GM12874 (cell line): ENCODE measurements around the gene DHX40.

Experiments
- TF ChIP-seq, protein P1 (sequence below): IDR thresholded peaks from 2 replicates; pipeline ENCODE4 v1.5.1; 2011; ENCODE audit warnings: low read depth, mild to moderate bottlenecking, control low read depth, low read length, moderate library complexity; ENCODE audit not compliant: insufficient read depth

DHX40 gene

DNA sequence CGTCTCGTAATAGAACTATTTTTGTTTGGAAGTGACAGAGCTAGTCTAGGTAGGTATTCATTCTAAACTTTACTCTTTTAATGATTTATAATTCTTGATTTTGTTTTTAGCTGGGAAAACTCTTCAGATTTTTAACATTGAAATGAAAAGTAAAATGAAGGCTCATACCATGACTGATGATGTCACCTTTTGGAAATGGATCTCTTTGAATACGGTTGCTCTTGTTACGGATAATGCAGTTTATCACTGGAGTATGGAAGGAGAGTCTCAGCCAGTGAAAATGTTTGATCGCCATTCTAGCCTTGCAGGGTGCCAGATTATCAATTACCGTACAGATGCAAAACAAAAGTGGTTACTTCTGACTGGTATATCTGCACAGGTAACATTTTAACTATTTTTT lies 81.9 kb downstream of the DHX40 start:
- TF ChIP-seq, protein P1, sequence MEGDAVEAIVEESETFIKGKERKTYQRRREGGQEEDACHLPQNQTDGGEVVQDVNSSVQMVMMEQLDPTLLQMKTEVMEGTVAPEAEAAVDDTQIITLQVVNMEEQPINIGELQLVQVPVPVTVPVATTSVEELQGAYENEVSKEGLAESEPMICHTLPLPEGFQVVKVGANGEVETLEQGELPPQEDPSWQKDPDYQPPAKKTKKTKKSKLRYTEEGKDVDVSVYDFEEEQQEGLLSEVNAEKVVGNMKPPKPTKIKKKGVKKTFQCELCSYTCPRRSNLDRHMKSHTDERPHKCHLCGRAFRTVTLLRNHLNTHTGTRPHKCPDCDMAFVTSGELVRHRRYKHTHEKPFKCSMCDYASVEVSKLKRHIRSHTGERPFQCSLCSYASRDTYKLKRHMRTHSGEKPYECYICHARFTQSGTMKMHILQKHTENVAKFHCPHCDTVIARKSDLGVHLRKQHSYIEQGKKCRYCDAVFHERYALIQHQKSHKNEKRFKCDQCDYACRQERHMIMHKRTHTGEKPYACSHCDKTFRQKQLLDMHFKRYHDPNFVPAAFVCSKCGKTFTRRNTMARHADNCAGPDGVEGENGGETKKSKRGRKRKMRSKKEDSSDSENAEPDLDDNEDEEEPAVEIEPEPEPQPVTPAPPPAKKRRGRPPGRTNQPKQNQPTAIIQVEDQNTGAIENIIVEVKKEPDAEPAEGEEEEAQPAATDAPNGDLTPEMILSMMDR = no peak

DNA sequence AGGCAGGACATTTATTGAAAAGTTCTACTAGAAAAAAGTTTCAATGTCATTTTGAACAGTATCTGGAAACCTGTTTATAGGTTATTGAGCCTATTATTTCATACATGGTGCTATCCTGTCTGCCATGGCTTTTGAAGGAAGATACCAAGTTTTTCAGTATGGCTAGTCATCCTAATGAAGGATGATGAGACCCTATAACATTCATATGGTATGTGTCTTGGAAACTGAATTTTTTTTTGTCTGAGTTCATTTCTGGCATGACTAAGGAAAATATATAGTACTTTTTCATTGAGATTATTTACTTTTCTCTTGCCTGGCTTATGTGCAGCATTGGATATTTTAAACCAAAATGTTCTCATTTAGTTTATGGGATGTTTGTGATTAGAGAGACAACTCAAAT lies 84.5 kb downstream of the DHX40 start:
- TF ChIP-seq, protein P1 = no peak

DNA sequence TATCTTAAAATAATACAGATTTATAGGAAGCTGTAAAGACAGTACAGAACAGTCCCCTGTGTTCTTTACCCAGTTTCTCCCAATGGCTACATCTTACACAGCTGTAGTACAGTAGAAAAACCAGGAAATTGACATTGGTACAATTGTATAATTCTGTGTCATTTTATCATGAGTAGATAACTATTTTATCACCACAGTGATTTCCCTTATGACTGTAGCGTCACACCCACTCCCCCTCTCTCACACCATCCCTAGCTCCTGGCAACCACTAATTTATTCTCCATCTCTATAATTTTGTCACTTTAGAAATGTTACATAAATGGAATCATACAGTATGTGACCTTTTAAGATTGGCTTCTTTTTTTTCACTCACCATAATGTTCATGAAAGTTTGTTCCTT lies 85.2 kb downstream of the DHX40 start:
- TF ChIP-seq, protein P1 = no peak

DNA sequence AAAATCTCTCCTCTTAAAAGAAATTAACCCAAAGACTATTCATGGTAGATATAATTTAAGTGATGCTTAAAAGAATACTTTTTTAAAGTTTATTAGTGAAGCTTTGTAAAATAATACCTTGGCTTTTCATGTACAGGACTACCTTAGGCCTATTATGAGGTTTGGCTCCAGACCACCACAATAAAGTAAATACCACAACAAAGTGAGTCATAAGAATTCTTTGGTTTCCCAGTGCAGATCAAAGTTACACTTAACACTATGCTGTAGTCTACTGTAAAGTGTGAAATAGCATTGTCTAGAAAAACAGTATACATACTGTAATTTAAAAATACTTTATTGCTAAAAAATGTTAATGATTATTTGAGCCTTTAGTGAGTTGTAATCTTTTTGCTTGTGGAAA lies 85.9 kb downstream of the DHX40 start:
- TF ChIP-seq, protein P1 = no peak

DNA sequence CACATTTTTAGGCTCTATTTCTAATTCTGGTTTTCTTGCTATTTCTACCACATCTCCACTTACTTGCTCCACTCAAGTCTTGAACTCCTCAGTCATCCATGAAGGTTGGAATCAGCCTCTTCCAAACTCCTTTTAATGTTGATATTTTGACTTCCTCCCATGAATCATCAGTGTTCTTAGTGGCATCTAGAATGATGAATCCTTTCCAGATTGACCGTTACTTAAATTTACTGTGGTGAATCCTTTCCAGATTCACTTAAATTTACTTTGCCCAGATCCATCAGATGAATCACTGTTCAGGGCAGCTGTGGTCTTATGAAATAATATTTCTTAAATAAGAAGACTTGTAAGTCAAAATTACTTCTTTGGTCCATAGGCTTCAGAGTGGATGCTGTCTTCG lies 86.7 kb downstream of the DHX40 start:
- TF ChIP-seq, protein P1 = no peak
